OCI-LY7 (cell line): Measurements from ENCODE around the gene TACR1. TPM values are rescaled to one million over a fixed set of nuclear protein-coding genes. Genes with fewer than 3 reads are reported as not detected.

ENCODE experiments used
- BruUV-seq: library from RNA; stranded (reverse); fragments of 400-500 nt; replicated peaks from 2 replicates; lab custom pipeline; 2021; lab: Mats Ljungman, UMichigan
- CTCF ChIA-PET: fragments of 300-600 bp; sonication (Branson Sonifier 250); formaldehyde crosslinking; loops from one replicate; lab custom pipeline; 2022; ENCODE audit warnings: antibody characterized with exemption; ENCODE audit not compliant: unreplicated experiment; lab: Charles Lee
- POLR2A ChIA-PET: fragments of 300-600 bp; sonication (Branson Sonifier 250); formaldehyde crosslinking; loops from one replicate; lab custom pipeline; 2022; ENCODE audit warnings: antibody characterized with exemption; lab: Charles Lee
- DNase-seq: peaks from one replicate; pipeline ENCODE4 v3.0.0-alpha.2; 2015; ENCODE audit warnings: low spot score
- H2AFZ ChIP-seq: fragments of 200-600 bp; sonication (generic), shearing (Covaris generic); 2 replicates; pipeline ENCODE4 v1.6.1; 2014; ENCODE audit warnings: mild to moderate bottlenecking, antibody characterized with exemption, low read length, moderate library complexity
- H3K27ac ChIP-seq: fragments of 200-600 bp; sonication (generic); 2 replicates; pipeline ENCODE4 v1.5.1; 2014; ENCODE audit warnings: mixed run types, low read depth, mild to moderate bottlenecking, moderate library complexity, low read length, inconsistent platforms; ENCODE audit not compliant: poor library complexity, severe bottlenecking
- H3K36me3 ChIP-seq: fragments of 200-600 bp; sonication (generic); 2 replicates; pipeline ENCODE4 v1.6.1; 2014; ENCODE audit warnings: mild to moderate bottlenecking, antibody characterized with exemption, low read length, moderate library complexity, mixed read lengths; ENCODE audit not compliant: insufficient read depth
- H3K4me1 ChIP-seq: fragments of 200-600 bp; sonication (generic); 2 replicates; pipeline ENCODE4 v1.5.1; 2014; ENCODE audit warnings: mild to moderate bottlenecking, low read length; ENCODE audit not compliant: insufficient read depth, poor library complexity, severe bottlenecking
- H3K4me2 ChIP-seq: fragments of 200-600 bp; sonication (generic); 2 replicates; pipeline ENCODE4 v1.6.1; 2014; ENCODE audit warnings: mild to moderate bottlenecking, low read length
- H3K4me3 ChIP-seq: fragments of 200-600 bp; sonication (generic); 2 replicates; pipeline ENCODE4 v1.5.1; 2014; ENCODE audit warnings: mild to moderate bottlenecking, low read depth, low read length; ENCODE audit not compliant: poor library complexity, severe bottlenecking
- H3K79me2 ChIP-seq: fragments of 200-600 bp; sonication (generic); 2 replicates; pipeline ENCODE4 v1.6.1; 2016; ENCODE audit warnings: low read depth, mild to moderate bottlenecking, low read length, moderate library complexity, mixed read lengths; ENCODE audit not compliant: insufficient read depth
- H3K9me2 ChIP-seq: fragments of 200-600 bp; sonication (generic); 2 replicates; pipeline ENCODE4 v1.6.1; 2016; ENCODE audit warnings: mild to moderate bottlenecking, low read length, mixed read lengths; ENCODE audit not compliant: insufficient read depth
- H3K9me3 ChIP-seq: fragments of 200-600 bp; sonication (generic); 2 replicates; pipeline ENCODE4 v1.6.1; 2014; ENCODE audit warnings: mild to moderate bottlenecking, mixed run types, low read length, mixed read lengths
- H4K20me1 ChIP-seq: fragments of 200-600 bp; sonication (generic); 2 replicates; pipeline ENCODE4 v1.6.1; 2014; ENCODE audit warnings: mild to moderate bottlenecking, antibody characterized with exemption, low read length, moderate library complexity, mixed read lengths; ENCODE audit not compliant: insufficient read depth
- CTCF ChIP-seq: fragments of 200-600 bp; sonication (generic); conservative IDR thresholded peaks from 2 replicates; pipeline ENCODE4 v1.5.1; 2014; ENCODE audit warnings: mild to moderate bottlenecking, antibody characterized with exemption, low read length, moderate library complexity, mixed read lengths
- EZH2phosphoT487 ChIP-seq: fragments of 200-600 bp; sonication (generic); IDR thresholded peaks from 2 replicates; pipeline ENCODE4 v1.6.1; 2018; ENCODE audit warnings: low read depth, borderline replicate concordance, mild to moderate bottlenecking, mixed run types, antibody characterized with exemption, low read length, moderate library complexity, mixed read lengths
- intact Hi-C: fragments of 100-400 bp; cut with micrococcal nuclease; formaldehyde crosslinking; loops from one replicate; pipeline ENCODE4 v1.10.0; 2022; ENCODE audit not compliant: unreplicated experiment
- total RNA-seq, 2 experiments: library from RNA; depleted of rRNA in 1 of 2; stranded (reverse); fragments of >200 nt in 1 of 2; shearing (Covaris generic) in 1 of 2; gene quantifications; 2 replicates each; pipeline ENCODE4 v1.2.3, GENCODE V29; 2014 to 2022

The TACR1 gene
- total RNA-seq, 2 experiments from 2014 or later: not detected

- Histone ChIP-seq H3K4me2 (no peak overlapping the region), H3K9me2 (no peaks in the 10 kb centered on the region; the same call in 1 of the 2 replicates), H3K4me1 (no peaks in the 10 kb centered on the region), H3K4me3 (no peak overlapping the region), H2AFZ (no peak overlapping the region), H3K36me3 (no peaks in the 10 kb centered on the region), H3K27ac (no peak overlapping the region), H3K79me2 (no peaks in the 10 kb centered on the region), H3K9me3 (no peaks in the 10 kb centered on the region), H4K20me1 (no peaks in the 10 kb centered on the region)
- TF ChIP-seq EZH2phosphoT487 (no peak), CTCF (no peak)
- CTCF ChIA-PET: no interaction called here
- intact Hi-C loops: no loop called here
- no TSS peak for BruUV-seq
- POLR2A ChIA-PET: interaction anchor here (0.8 kb wide), 1 partner anchor 9 kb away, joined by 3 read pairs; no protein-coding TSS in a partner anchor
- no peak for DNase-seq
Observed at GRCh38 chr2:75042823-75043222, 156.5 kb downstream of the TACR1 start.

- no peak overlapping the region for H3K27ac ChIP-seq
- ChIA-PET CTCF (no interaction called here), POLR2A (interaction anchor here (0.8 kb wide), 1 partner anchor 8 kb away, joined by 3 read pairs; no protein-coding TSS in a partner anchor)
- H3K36me3 ChIP-seq: no peaks in the 10 kb centered on the region
- H3K9me3 ChIP-seq: no peaks in the 10 kb centered on the region
- no peak for DNase-seq
- BruUV-seq: no TSS peak
- H3K79me2 ChIP-seq: no peaks in the 10 kb centered on the region
- intact Hi-C loops: no loop called here
- H3K4me1 ChIP-seq: no peaks in the 10 kb centered on the region
- H3K4me2 ChIP-seq: no peak overlapping the region
- no peak overlapping the region for H2AFZ ChIP-seq
- no peaks in the 10 kb centered on the region; the same call in 1 of the 2 replicates for H3K9me2 ChIP-seq
- no peaks in the 10 kb centered on the region for H4K20me1 ChIP-seq
- no peak overlapping the region for H3K4me3 ChIP-seq
- TF ChIP-seq EZH2phosphoT487 (no peak), CTCF (no peak)
Observed at GRCh38 chr2:75041731-75042600, 157.4 kb downstream of the TACR1 start.

- no peak overlapping the region for H3K4me2 ChIP-seq
- H4K20me1 ChIP-seq: no peaks in the 10 kb centered on the region
- DNase-seq: no peak
- no peak overlapping the region for H3K27ac ChIP-seq
- ChIA-PET CTCF (no interaction called here), POLR2A (no interaction called here)
- no peaks in the 10 kb centered on the region for H3K4me1 ChIP-seq
- TF ChIP-seq EZH2phosphoT487 (no peak), CTCF (no peak)
- no peak overlapping the region for H3K4me3 ChIP-seq
- no peaks in the 10 kb centered on the region for H3K9me3 ChIP-seq
- intact Hi-C loops: no loop called here
- H3K36me3 ChIP-seq: no peaks in the 10 kb centered on the region
- no peaks in the 10 kb centered on the region for H3K79me2 ChIP-seq
- no peaks in the 10 kb centered on the region; the same call in 1 of the 2 replicates for H3K9me2 ChIP-seq
- no TSS peak for BruUV-seq
- no peak overlapping the region for H2AFZ ChIP-seq
Observed at GRCh38 chr2:75041226-75041625, 158.1 kb downstream of the TACR1 start.
